Stimulated activated CD8-positive, alpha-beta memory T cell treated with anti-CD3 and anti-CD28 coated beads, Interleukin-15, amount 100 ng/mL, for 24 hours (primary cell): Measurements from ENCODE around the gene MED26.
"Not testable (repeated sequence)": the region's sequence is repeated elsewhere in the genome, so short reads cannot be mapped to it uniquely, and the experiment has no call there.

Source experiments
- DNase-seq: peaks from one replicate; pipeline ENCODE4 v3.0.0-alpha.2; 2020; ENCODE audit warnings: low read depth

Gene MED26

DNA sequence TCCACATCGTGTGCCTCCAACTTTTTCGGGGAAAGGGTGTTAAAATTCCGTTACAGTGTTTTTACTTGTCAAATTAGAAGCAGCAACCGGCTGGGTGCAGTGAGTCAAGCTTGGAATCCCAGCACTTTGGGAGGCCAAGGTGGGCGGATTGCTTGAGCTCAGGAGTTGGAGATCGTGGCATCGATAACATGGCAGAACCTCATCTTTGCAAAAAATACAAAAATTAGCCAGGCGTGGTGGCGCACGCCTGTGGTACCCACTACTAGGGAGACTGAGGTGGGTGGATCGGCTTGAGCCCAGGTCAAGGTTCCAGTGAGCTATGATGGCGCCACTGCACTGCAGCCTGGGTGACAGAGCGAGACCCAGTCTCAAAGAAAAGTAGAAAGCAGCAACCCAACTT, 54.7 kb downstream of the MED26 start:
- no peak for DNase-seq

DNA sequence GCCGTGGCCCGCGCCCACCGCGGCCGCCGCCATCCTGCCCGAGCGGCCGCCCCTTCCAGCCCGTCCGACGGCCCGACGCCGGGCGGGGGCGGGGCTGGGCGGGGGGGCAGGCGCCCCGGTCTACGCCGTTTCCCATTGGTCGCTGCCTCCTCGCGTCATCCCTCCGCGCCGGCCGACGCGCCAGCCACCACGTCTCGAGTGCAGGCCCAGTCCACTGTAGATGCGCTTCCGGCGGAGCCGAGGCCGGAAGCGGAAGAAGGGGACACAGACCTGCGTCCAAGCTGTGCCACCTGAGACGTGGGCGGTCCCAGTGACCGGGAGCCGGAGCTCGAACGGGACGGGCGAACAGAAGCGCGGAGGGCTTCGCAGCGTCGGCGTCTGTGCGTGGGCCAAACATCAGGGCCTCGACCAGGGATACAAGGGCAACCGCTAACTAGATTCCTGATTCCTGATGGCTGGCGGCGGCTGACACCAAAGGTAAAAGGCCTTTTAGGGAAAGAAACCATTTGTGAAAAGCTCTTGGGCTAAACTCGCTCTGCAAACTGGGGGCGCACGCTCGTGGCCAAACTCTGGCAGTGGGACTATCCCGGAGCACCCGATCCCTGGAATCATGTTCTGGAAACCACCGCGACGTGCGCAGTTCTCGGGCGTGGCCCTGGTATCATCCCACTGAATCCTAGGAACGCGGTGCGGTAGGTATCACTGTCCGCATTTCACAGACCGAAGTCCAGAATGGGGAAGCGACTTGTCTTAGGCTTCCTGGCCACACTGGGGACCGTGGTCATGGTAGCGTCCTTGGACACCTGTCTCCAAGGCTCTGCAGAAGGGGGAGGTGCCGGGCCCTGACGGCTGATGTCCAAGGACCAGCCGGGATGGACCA, 55.4 kb downstream of the MED26 start, which contains the start of gene SLC35E1:
Gene SLC35E1 (minus strand): TSS at position 84 of the 880 bp plus-strand sequence. CDS start 51 bp downstream, at position 33.
- peak; percentile 87 for DNase-seq

DNA sequence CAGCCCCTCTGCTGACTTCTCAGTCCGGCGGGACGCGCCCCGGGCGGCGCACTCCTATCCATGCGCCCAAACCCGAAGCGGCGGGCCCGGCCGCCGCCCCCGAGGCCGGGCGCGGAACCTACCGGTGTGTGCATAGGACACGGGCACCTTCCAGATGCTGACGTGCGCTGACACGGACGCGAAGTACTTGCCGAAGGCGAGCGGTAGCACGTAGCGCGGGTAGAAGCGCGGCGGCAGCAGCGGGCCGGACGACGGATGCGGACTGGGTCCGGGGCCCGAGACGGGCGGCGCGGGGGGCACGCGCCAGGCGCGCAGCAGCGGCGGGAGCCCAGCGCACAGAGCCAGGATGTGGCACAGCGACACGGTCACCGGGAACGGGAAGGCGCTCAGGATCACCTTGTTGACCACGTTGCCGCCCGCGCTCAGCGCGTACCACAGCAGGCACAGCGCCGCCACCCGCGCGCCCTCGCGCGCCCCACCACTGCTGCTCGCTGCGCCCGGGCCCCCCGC, 56.1 kb downstream of the MED26 start:
- DNase-seq: no peak

- DNase-seq: no peak
Observed at GRCh38 chr19:16571283-16571682, 56.7 kb downstream of the MED26 start.

GRCh38 chr19:16569609-16570320, 58.2 kb downstream of the MED26 start:
- no peak for DNase-seq

GRCh38 chr19:16566702-16567101, 61.3 kb downstream of the MED26 start:
- DNase-seq: no peak

- DNase-seq: no peak
Observed at GRCh38 chr19:16566161-16566560, 61.8 kb downstream of the MED26 start.

DNA sequence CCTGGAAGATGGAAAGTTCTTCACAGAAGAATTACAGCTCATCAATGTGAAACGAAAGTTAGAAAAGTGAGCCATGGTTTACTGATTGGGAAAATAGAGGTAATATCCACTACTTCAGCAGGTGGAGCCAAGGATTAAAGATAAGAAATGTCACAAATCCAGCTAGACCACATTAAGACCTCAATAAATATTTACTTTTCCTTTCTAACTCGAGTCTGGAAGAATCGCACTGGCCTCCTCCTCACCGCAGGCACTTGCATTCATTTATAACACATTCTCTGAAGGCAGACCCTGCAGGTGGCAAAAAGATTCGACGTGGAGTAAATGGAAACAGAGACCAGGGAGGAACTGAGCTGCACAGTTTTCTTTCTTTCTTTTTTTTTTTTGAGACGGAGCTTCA, 63.2 kb downstream of the MED26 start:
- DNase-seq: no peak

GRCh38 chr19:16562608-16563025, 65.4 kb downstream of the MED26 start:
- no peak for DNase-seq

DNA sequence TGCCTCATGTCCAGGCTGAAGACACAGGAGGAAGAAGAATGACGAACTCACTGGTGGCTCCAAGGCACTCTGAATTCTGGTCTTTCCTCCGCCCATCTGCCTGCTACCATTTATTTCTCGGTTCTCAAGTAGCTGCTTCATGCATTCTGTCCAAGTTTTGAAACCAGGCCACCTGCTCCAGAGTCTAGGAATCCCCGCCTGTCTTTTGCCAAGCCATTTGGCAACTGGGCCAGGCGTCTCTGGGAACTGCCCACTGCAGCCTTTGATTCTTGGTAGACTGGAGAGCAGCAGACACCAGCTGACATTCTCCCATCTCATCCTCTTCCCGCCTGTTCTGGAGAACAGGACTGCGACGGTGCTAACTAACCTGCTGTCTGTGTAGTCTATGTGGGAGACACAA, 66.6 kb downstream of the MED26 start:
- no peak for DNase-seq

DNA sequence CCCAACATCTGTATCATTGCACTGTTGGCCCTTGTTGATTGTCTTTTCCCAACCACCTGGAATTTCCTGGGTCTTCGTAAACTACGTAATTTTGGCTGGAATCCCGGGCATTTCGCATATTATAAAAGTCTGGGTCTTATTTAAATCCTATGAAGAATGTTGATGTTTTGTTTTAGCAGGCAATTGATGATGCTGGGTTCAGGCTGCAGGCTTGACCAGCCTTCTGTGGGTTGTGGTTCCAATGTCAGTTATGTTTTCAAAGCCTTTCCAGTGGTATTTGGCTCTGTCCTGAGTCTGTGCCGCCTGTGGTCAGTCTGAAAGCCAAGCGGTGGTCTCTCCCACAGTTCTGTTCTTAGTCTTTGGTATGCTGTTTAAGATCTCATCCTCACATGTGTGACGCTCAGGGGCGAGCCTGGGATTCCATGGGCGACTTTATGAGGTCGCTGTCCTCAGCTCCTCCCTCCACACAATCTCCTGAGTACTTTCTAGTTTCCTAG, 68.2 kb downstream of the MED26 start:
- DNase-seq: no peak

GRCh38 chr19:16554776-16555175, 73.2 kb downstream of the MED26 start:
- DNase-seq: no peak

GRCh38 chr19:16551902-16552301, 76.1 kb downstream of the MED26 start:
- DNase-seq: not testable (repeated sequence)

GRCh38 chr19:16548956-16549355, 79.0 kb downstream of the MED26 start:
- no peak for DNase-seq

DNA sequence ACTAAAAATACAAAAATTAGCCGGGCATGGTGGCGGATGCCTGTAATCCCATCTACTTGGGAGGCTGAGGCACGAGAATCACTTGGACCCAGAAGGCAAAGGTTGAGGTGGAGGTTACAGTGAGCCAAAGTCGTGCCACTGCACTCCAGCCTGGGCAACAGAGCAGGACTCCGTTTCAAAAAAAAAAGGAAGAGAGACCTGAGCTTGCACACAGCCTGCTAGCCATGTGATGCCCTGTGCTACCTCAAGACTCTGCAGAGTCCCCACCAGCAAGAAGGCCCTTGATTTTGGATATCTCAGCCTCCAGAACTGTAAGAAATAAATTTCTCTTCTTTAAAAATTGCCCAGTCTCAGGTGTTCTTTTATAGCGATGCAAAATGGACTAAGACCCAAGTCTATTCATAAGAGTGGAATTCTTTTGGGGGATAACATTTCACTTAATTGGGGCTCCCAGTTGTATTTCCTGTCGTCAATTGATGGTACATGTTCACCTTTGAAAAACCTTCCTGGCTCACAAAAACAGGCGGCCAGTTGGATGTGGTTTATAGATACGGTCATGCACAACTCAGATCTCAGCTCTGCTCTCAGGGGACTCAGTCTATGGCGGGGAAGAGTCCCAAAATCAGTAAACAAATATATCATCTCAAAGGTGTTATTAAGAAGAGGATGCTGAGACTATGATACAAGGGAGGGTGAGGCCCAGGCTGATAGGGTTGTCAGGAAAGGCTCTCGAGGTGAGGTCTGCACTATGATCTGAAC, 83.4 kb downstream of the MED26 start:
- no peak for DNase-seq

- not testable (repeated sequence) for DNase-seq
Observed at GRCh38 chr19:16543734-16544133, 84.3 kb downstream of the MED26 start.

- no peak for DNase-seq
Observed at GRCh38 chr19:16542910-16543472, 85.0 kb downstream of the MED26 start.

DNA sequence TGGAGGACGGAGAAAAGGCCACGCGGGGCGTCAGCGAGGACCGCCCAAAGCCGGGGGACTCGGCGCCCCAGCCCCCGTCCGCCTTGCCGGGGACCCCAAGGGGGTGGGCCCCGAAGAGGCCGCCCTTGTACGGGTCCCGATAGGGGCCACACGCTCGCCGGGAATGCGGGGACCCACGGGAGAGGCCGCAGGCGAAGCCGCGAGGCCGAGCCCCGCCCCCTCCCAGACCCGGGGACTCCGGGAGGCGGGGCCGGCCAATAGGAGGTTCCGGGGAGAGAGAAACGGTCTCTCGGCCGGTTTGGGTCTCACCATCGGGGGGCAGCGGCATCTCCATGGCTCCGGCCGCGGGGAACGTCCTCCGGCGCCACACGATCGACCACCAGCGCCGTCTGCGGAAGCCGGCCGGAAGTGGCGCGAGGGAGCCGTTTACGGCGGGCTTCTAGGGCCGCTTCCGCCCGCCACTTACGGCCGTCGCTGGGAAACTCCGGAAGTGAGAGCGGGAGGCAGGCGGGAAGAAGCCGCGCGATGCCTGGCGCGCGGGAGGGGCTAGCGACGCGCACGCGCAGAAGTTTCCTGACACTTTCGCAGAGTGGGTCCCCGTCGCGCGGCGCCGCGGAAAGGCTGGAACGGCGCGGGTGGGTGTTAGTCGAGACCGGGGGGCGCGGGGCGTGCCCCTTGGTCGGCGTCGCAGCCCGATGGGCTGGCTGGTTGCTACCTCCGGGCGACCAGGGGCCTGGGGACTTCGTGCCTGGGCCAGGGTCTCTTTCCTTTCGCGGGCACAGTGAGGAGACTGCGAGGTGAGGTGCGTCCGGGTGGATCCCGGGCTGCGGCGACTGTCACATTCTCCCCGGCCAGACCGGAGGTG, 85.7 kb downstream of the MED26 start, which contains the start of gene CHERP:
Gene CHERP (minus strand): TSS at position 393 of the 865 bp plus-strand sequence. CDS start 59 bp downstream, at position 334.
- peak; percentile 93 for DNase-seq

DNA sequence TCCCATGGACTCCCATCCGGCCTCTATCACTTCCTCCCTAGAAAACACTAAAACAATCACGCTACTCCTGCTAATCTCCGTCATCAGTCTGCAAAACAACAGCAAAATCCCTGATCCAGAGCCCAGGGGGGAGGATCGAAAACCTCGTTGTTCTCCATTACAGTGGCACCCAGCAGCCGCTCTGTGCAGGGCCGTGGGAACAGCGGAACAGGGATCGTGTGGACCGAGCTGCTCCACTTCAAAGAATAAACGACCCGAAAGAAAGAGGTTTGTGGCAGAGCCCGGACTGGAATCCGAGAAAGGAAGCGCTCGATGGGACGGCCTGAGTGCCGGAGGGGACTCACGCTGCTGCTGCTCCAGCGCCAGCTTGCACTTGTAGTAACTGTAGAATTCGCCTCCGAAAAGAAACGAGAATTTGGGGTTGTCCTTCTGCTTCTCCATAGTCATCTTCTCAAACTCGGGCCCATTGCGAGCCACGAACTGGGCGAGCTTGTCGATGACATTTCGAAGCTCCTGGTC, 86.4 kb downstream of the MED26 start:
- DNase-seq: peak; percentile 7

DNA sequence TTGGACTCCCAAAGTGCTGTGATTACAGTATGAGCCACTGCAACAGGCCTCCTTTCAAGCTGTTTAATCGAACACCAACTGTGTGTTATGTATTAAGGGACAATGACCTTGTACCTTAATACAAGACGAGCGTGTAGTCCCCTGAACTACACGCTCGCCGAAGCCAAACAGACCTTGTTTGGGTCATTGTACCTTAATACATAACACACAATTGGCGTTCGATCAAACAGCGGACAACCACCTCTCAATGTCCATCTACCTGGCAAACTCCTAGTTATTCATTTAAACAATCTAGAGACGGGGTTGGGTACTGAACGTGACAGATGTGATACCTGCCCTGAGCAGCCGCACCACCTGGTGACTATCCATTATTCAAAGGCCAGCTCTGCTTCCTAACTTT, 87.1 kb downstream of the MED26 start:
- DNase-seq: no peak
